Measurements from ENCODE around the gene CLCN4. TPM values are rescaled to one million over a fixed set of nuclear protein-coding genes. Genes with fewer than 3 reads are reported as not detected.

CLCN4 gene
- total and polyA plus RNA-seq, 2 donors (not counting 1 experiment from before 2014, with no cell fraction given), result 7.7 to 9.1 TPM

DNA sequence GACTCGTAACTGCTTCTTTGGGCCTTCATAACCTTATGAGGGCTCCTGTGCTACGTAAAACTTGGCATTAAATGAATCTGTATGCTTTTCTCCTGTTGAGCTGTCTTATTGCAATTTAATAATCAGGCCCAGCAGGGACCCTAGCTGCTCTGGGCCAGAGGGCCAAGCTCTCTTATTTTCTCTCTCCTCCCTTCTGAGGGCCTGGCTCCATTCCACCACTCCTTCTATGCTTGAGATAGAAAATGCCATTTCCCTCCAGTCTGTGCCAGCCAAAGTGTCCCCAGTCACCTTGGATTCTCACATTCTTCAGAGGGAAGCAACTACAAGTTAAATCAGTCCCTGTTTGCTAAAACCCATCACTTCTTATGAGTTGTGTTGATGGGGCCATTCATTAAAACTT lies 90.1 kb downstream of the CLCN4 start:
- DNase-seq (no peak), ATAC-seq (ENCODE audit: low read depth) (no peak)
- peaks cover under 1% of the 10 kb centered on the region for H3K4me1 Mint-ChIP-seq
- Histone ChIP-seq H3K4me3 (ENCODE audit: control extremely low read depth in 1 of 5, extremely low read depth in 1 of 5, insufficient read depth in 1 of 5, low read depth in 2 of 5, low read length in 4 of 5) (no peak overlapping the region), H3K79me2 (ENCODE audit: control insufficient read depth, insufficient read depth, low read length) (no peaks in the 10 kb centered on the region), H3K4me1 (ENCODE audit: control insufficient read depth in 2 of 2, insufficient read depth in 2 of 2, low read length in 2 of 2) (no peaks in the 10 kb centered on the region), H3K36me3 (replicated peaks in 1 of 2; ENCODE audit: control extremely low read depth in 1 of 2, control insufficient read depth in 1 of 2, extremely low read depth in 1 of 2, insufficient read depth in 2 of 2, low read length in 1 of 2) (no peaks in the 10 kb centered on the region), H3K9ac (ENCODE audit: low read length) (no peak overlapping the region), H4K20me1 (ENCODE audit: control insufficient read depth, insufficient read depth, low read length, poor library complexity, severe bottlenecking) (no peaks in the 10 kb centered on the region), H3K27me3 (replicated peaks in 1 of 4; ENCODE audit: control extremely low read depth in 1 of 4, control insufficient read depth in 3 of 4, insufficient read depth in 4 of 4, low read length in 3 of 4) (no peaks in the 10 kb centered on the region), H3K9me3 (ENCODE audit: control extremely low read depth in 1 of 3, control insufficient read depth in 2 of 3, insufficient read depth in 1 of 3, low read length in 2 of 3) (no peaks in the 10 kb centered on the region), H2AFZ (ENCODE audit: insufficient read depth, low read depth, low read length, poor library complexity, severe bottlenecking) (no peak overlapping the region), H3K27ac (ENCODE audit: low read length in 2 of 2) (no peak overlapping the region), H3K4me2 (replicated peaks; ENCODE audit: low read depth, low read length, poor library complexity, severe bottlenecking) (no peak overlapping the region)
- ChIA-PET CTCF (no interaction called here), POLR2A (no interaction called here)
- H3K27ac Mint-ChIP-seq, result no peak overlapping the region
- 80% methylated on average over 1 of the region's 2 CpGs for WGBS (ENCODE audit: insufficient coverage)
- H3K9me3 Mint-ChIP-seq (ENCODE audit: insufficient read depth), result no peaks in the 10 kb centered on the region
- intact Hi-C loops (cut with micrococcal nuclease), result no loop called here
- TF ChIP-seq, protein P1, sequence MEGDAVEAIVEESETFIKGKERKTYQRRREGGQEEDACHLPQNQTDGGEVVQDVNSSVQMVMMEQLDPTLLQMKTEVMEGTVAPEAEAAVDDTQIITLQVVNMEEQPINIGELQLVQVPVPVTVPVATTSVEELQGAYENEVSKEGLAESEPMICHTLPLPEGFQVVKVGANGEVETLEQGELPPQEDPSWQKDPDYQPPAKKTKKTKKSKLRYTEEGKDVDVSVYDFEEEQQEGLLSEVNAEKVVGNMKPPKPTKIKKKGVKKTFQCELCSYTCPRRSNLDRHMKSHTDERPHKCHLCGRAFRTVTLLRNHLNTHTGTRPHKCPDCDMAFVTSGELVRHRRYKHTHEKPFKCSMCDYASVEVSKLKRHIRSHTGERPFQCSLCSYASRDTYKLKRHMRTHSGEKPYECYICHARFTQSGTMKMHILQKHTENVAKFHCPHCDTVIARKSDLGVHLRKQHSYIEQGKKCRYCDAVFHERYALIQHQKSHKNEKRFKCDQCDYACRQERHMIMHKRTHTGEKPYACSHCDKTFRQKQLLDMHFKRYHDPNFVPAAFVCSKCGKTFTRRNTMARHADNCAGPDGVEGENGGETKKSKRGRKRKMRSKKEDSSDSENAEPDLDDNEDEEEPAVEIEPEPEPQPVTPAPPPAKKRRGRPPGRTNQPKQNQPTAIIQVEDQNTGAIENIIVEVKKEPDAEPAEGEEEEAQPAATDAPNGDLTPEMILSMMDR (IDR thresholded peaks at IDR 0.05), result no peak
- TF ChIP-seq EZH2 (IDR thresholded peaks at IDR 0.05; ENCODE audit: borderline replicate concordance, insufficient read depth, low read depth, low read length, poor library complexity, severe bottlenecking), result no peak
- no peak overlapping the region for H3K4me3 Mint-ChIP-seq
- H3K27me3 Mint-ChIP-seq, result no peaks in the 10 kb centered on the region

DNA sequence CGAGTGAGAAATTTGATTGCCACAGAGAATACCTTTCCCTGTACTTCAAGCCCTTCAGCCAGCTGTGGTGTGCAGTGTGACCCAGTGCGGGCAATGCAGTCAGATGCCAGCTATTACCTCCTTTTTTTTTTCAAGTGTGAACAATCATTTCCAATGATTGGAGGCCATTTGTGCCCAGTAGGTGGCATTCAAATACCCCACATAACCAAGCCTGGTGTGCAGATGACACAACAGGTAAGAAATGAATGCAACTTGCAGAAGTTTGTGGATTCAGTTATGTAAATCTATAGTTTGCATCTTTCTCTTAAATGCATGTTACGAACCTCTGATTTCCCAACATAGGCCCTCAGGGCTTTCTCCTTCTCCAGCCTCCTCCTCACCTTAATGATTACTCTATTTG lies 98.0 kb downstream of the CLCN4 start:
- no peaks in the 10 kb centered on the region for H3K27me3 Mint-ChIP-seq
- no peaks in the 10 kb centered on the region for H3K4me1 Mint-ChIP-seq
- intact Hi-C loops (cut with micrococcal nuclease), result no loop called here
- no peak for DNase-seq
- no peak overlapping the region for H2AFZ ChIP-seq (ENCODE audit: insufficient read depth, low read depth, low read length, poor library complexity, severe bottlenecking)
- H3K36me3 ChIP-seq (replicated peaks in 1 of 2; ENCODE audit: control extremely low read depth in 1 of 2, control insufficient read depth in 1 of 2, extremely low read depth in 1 of 2, insufficient read depth in 2 of 2, low read length in 1 of 2), result no peaks in the 10 kb centered on the region
- H3K4me3 ChIP-seq (ENCODE audit: control extremely low read depth in 1 of 5, extremely low read depth in 1 of 5, insufficient read depth in 1 of 5, low read depth in 2 of 5, low read length in 4 of 5), result no peak overlapping the region
- H3K27ac Mint-ChIP-seq, result no peak overlapping the region
- ChIA-PET POLR2A (no interaction called here), CTCF (no interaction called here)
- no peaks in the 10 kb centered on the region for H3K9me3 Mint-ChIP-seq (ENCODE audit: insufficient read depth)
- H3K4me3 Mint-ChIP-seq, result no peak overlapping the region
- H3K4me1 ChIP-seq (ENCODE audit: control insufficient read depth in 2 of 2, insufficient read depth in 2 of 2, low read length in 2 of 2), result no peaks in the 10 kb centered on the region
- TF ChIP-seq EZH2 (IDR thresholded peaks at IDR 0.05; ENCODE audit: borderline replicate concordance, insufficient read depth, low read depth, low read length, poor library complexity, severe bottlenecking), result no peak
- TF ChIP-seq, protein P1 (IDR thresholded peaks at IDR 0.05), result no peak
- H3K9me3 ChIP-seq (ENCODE audit: control extremely low read depth in 1 of 3, control insufficient read depth in 2 of 3, insufficient read depth in 1 of 3, low read length in 2 of 3), result no peaks in the 10 kb centered on the region
- H3K4me2 ChIP-seq (replicated peaks; ENCODE audit: low read depth, low read length, poor library complexity, severe bottlenecking), result no peak overlapping the region
- 83% methylated on average over 1 of the region's 3 CpGs for WGBS (ENCODE audit: insufficient coverage)
- H3K9ac ChIP-seq (ENCODE audit: low read length), result no peak overlapping the region
- no peak for ATAC-seq (ENCODE audit: low read depth)
- no peaks in the 10 kb centered on the region for H3K79me2 ChIP-seq (ENCODE audit: control insufficient read depth, insufficient read depth, low read length)
- H3K27me3 ChIP-seq (replicated peaks in 1 of 4; ENCODE audit: control extremely low read depth in 1 of 4, control insufficient read depth in 3 of 4, insufficient read depth in 4 of 4, low read length in 3 of 4), result no peaks in the 10 kb centered on the region
- H4K20me1 ChIP-seq (ENCODE audit: control insufficient read depth, insufficient read depth, low read length, poor library complexity, severe bottlenecking), result no peaks in the 10 kb centered on the region
- H3K27ac ChIP-seq (ENCODE audit: low read length in 2 of 2), result no peak overlapping the region
